ENCODE data around the gene NDFIP2.

NDFIP2 gene

GRCh38 chr13:79492918-79493594 is 12.1 kb downstream of the NDFIP2 start:
- no peak for DNase-seq (ENCODE audit: low read depth in 3 of 3, low spot score in 1 of 3)

- DNase-seq (ENCODE audit: low read depth in 3 of 3, low spot score in 1 of 3) = no peak
Measured at GRCh38 chr13:79496188-79496587, 15.2 kb downstream of the NDFIP2 start.

- DNase-seq (ENCODE audit: low read depth in 3 of 3, low spot score in 1 of 3) = no peak
Measured at GRCh38 chr13:79497064-79497463, 16.1 kb downstream of the NDFIP2 start.

- no peak for DNase-seq (ENCODE audit: low read depth in 3 of 3, low spot score in 1 of 3)
Measured at GRCh38 chr13:79497852-79498251, 16.9 kb downstream of the NDFIP2 start.

- no peak for DNase-seq (ENCODE audit: low read depth in 3 of 3, low spot score in 1 of 3)
Measured at GRCh38 chr13:79500829-79501228, 19.9 kb downstream of the NDFIP2 start.

GRCh38 chr13:79501538-79502232 is 20.7 kb downstream of the NDFIP2 start:
- DNase-seq (ENCODE audit: low read depth in 3 of 3, low spot score in 1 of 3) = no peak

- DNase-seq (ENCODE audit: low read depth in 3 of 3, low spot score in 1 of 3) = no peak
Measured at GRCh38 chr13:79502859-79503468, 22.0 kb downstream of the NDFIP2 start.

GRCh38 chr13:79503473-79504017 is 22.6 kb downstream of the NDFIP2 start:
- no peak for DNase-seq (ENCODE audit: low read depth in 3 of 3, low spot score in 1 of 3)

GRCh38 chr13:79508224-79508961 is 27.4 kb downstream of the NDFIP2 start:
- DNase-seq (ENCODE audit: low read depth in 3 of 3, low spot score in 1 of 3) = no peak

- no peak for DNase-seq (ENCODE audit: low read depth in 3 of 3, low spot score in 1 of 3)
Measured at GRCh38 chr13:79511611-79512010, 30.7 kb downstream of the NDFIP2 start.

- no peak for DNase-seq (ENCODE audit: low read depth in 3 of 3, low spot score in 1 of 3)
Measured at GRCh38 chr13:79512950-79513349, 32.0 kb downstream of the NDFIP2 start.

- DNase-seq (ENCODE audit: low read depth in 3 of 3, low spot score in 1 of 3) = no peak
Measured at GRCh38 chr13:79516595-79516994, 35.6 kb downstream of the NDFIP2 start.

GRCh38 chr13:79519255-79519654 is 38.3 kb downstream of the NDFIP2 start:
- no peak for DNase-seq (ENCODE audit: low read depth in 3 of 3, low spot score in 1 of 3)

- no peak for DNase-seq (ENCODE audit: low read depth in 3 of 3, low spot score in 1 of 3)
Measured at GRCh38 chr13:79522583-79522982, 41.6 kb downstream of the NDFIP2 start.

GRCh38 chr13:79525064-79525857 is 44.3 kb downstream of the NDFIP2 start:
- DNase-seq (ENCODE audit: low read depth in 3 of 3, low spot score in 1 of 3) = no peak

GRCh38 chr13:79527698-79528097 is 46.7 kb downstream of the NDFIP2 start:
- DNase-seq (ENCODE audit: low read depth in 3 of 3, low spot score in 1 of 3) = no peak

GRCh38 chr13:79528356-79528755 is 47.4 kb downstream of the NDFIP2 start:
- DNase-seq (ENCODE audit: low read depth in 3 of 3, low spot score in 1 of 3) = no peak

- DNase-seq (ENCODE audit: low read depth in 3 of 3, low spot score in 1 of 3) = no peak
Measured at GRCh38 chr13:79528759-79529191, 47.8 kb downstream of the NDFIP2 start.

GRCh38 chr13:79529817-79530216 is 48.9 kb downstream of the NDFIP2 start:
- DNase-seq (ENCODE audit: low read depth in 3 of 3, low spot score in 1 of 3) = no peak

GRCh38 chr13:79530270-79530669 is 49.3 kb downstream of the NDFIP2 start:
- no peak for DNase-seq (ENCODE audit: low read depth in 3 of 3, low spot score in 1 of 3)

All from stimulated activated CD4-positive, alpha-beta T cell treated with anti-CD3 and anti-CD28 coated beads, TNF-alpha, amount 100 ng/mL, for 1 hour (primary cell).